NCI-H69 (cell line): ENCODE measurements around the gene KREMEN1.

Experiments
- DNase-seq: peaks from one replicate; lab custom pipeline; 2025; lab: John Stamatoyannopoulos, UW

Gene KREMEN1

DNA sequence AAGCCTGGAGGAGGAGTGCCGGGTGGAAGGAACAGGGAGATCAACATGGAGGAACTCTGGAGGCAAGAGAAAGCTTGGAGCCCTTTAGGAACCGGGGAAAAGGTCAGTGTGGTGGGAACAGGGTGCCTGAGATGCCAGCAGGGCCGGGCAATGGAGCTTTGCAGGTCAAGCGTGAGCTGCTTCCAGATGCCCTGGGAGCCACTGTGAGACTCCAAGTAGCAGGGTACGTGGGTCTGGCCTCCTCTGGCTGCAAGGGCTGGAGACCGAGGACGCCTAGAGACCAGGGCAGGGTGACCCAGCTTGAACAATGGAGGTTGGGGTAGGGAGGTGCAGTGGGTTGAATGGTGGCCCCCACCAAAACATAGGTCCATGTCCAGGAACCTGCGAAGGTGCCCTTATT is 117.2 kb downstream of the KREMEN1 start:
- no peak for DNase-seq

DNA sequence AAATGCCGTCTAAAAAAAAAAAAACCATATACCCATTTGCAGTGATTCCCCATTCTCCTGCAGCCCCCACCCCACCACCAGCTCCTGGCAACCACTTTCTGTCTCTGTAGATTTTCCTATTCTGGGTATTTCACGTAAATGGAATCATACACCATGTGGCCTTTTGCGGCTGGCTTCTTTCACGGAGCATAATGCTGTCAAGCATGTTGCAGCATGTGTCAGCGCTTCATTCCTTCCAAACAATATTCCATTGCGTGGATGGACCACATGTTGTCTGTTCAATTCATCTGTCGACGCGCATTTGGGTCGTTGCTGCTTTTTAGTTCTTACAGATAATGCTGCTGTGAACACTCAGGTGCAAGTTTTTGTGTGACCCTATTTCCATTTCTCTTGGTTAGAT is 118.1 kb downstream of the KREMEN1 start:
- DNase-seq, result no peak

DNA sequence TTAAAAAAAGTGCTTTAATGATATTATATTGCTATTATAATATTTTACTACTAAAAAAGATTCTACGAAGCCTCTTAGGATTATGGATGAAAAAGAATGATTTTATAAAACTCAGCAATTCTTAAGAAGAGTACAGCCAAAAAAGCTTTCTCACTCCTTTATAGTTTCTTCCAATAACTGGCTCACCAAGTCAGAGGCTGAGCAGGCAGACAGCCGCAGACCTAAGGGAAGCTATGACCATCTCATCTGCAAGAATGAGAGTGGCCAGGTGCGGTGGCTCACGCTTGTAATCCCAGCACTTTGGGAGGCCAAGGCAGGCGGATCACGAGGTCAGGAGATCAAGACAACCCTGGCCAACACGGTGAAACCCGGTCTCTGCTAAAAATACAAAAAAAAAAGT is 120.2 kb downstream of the KREMEN1 start:
- no peak for DNase-seq

DNA sequence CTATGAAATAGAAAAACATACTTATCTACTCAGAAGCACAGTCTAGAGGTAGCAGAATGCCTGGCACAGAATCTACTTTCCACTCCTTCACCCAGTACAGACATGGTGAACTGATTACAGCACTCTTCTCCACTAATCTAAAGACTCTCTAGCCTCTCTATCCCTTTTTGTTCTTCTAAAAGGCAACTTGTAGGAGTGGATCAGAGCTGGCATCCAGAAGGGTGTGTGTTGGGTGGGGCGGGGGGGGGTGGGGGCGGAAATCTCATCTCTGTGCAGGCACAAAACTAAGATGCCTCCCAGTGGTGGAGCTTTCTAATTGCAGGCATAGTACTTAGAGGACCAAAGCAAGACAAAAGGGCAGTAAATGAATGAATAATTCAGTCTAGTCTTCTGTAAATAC is 121.3 kb downstream of the KREMEN1 start:
- DNase-seq, result no peak

DNA sequence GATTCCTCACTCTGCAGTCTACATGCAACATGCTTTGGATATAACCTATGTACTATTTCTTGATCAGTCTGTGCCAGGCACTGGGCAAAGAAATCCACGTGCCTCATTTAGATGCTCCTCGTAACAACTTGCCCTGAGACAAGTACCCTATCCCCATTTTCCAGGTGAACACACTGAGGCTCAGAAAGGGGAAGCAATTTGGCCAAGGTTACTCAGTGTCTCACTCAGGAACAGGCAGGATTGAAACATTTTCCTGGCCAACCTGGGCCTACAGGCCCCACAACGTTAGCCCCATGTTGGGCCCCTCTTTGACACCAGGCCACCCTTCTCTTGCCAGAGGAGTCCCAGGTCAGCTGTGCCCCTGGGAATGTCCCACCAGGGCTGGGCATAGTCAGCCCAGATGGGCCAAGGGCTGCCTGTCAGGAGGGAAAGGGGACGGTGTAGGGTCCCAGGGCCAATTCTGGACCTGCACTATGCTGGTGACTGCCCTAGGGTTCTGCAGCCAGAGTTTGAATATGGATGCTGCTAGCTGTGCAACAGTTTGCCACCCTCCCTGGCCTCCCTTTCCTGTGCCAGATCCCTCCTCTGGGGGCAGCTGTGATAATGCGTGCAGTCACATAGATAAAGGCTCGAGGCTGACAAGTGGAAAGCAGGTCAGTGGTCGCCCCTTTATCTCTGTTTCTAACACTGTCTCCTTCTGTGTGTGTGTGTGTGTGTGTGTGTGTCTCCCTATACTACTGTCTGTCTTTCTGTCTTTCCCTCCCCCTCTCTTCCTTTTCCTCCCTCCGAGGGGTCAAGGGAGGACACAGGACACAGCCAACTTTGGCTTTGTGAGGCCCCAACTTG is 122.5 kb downstream of the KREMEN1 start:
- DNase-seq, result no peak

DNA sequence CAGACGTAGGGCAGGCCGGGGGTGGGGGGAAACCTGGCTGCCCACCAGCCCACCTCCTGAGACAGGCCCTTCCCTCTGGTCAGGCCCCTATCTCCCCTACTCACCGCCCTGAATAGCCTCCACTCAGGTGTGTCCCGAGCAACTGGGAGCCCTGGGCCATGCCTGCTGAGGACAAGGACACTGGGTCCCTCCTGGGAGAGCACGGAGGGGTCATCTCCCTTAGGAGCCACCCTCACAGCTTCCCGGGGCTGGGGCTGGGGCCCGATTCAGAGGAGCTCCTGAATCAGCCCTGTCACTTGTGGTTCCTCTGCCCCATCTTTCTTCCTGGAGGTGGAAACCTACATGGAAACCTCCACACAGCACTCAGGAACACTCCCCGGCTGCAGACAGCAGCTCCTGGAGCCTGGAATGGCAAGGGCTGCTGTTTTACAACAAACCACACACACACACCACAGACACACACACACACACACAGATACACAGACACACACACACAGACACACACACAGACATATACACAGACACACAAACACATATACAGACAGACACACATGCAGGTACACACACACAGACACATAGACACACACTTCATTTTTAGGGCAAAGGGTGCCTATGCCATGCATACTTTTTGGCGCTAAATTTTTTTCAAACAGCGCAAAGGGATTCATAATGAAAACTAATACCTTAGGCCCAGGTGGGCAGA is 123.3 kb downstream of the KREMEN1 start:
- no peak for DNase-seq

DNA sequence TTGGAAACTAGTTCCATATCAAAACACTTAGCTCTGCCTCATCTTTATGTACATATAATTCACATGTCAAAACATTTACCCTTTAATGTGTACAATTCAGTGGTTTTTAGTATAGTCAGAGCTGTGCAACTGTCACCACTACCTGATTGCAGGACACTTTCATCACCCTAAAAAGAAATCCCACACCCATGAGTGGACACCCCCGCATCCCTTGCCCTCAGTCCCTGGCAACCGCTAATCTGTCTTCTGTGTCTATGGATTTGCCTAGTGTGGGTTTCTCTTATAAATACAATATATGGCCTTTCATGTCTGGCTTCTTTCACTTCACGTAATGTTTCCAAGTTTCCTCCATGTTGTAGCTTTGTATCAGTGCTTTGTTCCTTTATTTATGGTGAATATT is 124.3 kb downstream of the KREMEN1 start:
- no peak for DNase-seq

DNA sequence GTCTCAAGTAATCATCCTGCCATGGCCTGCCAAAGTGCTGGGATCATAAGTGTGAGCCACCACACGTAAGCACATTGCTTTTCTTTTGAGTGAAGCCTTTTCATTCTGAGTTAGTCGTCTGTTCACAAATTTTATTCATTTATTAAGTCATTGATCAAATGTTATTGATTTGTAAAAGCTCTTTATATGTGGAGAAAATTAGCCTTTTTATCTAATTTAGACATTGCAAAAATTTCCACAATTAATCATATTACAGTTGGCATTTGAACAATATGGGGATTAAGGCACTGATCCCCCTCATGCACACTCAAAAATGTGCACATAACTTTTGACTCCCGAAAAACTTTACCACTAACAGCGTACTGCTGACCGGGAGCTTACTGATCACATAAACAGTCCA is 125.4 kb downstream of the KREMEN1 start:
- DNase-seq, result no peak

DNA sequence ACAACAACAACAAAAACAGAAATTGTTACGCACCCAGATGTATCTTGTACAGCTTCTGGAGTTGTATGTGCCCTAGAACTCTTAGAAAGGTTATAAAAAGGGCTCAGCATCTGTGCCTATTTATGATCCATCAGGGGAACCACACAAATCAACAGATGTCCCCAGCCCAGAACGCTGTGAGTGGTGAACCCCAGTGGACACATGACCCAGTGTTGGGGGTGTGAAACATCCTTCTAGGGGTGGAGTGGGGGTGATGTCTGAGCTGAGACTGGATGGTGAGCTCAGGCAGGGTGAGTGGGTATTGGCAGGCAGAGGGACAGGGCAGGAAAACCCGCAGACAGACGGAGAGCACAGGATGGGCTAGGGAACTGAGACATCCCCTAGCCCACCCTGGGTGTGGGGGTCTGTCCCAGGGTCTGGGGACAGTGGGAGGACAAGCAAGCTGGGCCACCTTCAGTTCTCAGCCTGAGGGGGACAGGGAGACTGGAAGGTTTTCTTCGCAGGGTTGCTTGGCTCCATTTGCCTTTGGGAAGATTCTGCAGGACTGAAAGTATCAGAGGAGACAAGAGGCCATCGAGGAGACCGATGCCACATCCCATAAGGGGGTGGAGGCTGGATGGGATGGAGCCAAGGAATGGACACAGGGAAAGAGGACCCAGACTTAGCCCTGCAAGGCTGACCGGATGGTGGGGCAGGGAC is 127.0 kb downstream of the KREMEN1 start:
- no peak for DNase-seq

DNA sequence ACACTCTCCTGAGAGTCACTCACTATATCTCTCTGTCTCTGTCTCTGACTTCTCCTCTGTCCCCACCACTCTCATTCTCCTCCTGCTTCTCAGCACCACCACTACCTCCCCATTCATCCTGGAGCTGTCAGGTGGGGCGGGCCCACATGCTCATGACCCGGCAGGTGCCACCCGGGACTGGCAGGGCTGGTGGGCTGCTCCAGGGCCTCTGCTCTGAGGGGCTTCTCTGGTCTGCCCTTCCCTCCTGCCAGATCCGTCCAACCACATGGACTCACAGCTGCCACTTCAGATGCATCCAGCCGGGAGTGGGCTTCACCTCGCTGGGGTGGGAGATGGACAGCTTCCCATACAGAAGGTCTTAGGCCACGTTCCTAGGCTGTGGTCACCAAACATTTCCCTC is 128.1 kb downstream of the KREMEN1 start:
- DNase-seq, result no peak

DNA sequence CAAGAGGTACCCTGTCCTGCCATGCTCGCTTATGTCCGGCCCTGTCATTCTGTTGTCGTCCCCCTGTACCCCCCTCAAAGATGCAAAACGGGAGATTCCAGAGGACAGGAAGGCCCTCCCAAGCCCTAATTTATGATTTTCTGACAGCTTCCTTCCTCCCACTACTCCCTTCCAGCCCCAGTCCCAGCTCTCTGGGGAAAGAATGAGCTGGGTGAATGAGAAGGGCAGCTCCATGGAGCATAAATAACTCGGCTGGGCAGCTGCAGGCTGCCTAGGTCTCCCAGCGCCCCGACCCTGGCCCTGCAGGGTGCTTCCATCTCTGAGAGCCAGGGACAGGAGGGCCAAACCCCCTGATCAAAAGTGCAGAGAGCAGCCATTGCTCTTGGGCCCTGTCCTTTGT is 128.9 kb downstream of the KREMEN1 start:
- peak; percentile 57 for DNase-seq

DNA sequence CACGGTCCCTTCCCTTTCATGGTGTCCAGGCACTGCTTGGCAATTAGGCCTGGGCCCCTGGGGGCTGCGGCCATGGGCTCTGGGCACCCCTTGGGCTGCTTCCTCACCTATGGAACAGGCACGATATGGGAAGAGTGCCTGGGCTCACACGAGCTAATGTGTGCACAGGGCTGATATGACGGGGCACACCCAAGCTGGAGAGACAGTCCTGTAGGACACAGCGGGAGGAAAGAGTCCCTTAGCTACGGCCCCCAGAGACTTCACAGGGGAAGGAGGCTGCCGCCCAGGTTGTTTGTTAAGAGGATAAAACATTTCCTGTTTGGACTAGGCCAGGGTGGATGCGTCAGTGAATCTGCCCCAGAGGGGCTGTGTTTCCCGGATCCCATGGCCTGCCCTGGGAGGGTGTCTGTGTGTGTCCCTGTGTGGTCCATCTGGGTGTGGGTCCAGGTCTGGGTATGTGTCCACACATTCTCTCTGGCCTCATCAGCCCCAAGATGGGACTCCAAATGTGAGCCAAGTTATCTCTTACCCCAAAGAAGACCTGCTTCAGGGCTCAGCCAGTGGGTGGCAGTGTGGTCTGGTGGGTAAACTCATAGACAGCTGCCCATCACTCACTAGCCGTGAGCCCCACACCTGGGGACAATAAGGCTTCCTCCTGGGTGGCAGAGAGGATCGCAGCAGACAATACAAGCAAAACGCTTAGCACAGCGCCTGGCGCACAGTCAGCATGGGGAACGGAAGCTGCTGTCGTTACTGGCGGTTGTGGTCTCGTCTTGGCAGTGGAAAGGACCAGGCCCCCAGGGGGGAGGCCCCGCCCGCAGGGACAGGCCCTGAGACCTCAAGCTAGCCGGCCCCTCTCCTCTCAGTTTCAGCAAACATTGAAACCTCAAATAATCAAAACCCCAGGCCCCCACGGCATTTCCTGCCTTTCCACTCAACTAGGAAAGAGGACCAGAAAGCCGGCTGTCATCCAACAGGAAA is 129.7 kb downstream of the KREMEN1 start:
- DNase-seq, result peak; percentile 88

DNA sequence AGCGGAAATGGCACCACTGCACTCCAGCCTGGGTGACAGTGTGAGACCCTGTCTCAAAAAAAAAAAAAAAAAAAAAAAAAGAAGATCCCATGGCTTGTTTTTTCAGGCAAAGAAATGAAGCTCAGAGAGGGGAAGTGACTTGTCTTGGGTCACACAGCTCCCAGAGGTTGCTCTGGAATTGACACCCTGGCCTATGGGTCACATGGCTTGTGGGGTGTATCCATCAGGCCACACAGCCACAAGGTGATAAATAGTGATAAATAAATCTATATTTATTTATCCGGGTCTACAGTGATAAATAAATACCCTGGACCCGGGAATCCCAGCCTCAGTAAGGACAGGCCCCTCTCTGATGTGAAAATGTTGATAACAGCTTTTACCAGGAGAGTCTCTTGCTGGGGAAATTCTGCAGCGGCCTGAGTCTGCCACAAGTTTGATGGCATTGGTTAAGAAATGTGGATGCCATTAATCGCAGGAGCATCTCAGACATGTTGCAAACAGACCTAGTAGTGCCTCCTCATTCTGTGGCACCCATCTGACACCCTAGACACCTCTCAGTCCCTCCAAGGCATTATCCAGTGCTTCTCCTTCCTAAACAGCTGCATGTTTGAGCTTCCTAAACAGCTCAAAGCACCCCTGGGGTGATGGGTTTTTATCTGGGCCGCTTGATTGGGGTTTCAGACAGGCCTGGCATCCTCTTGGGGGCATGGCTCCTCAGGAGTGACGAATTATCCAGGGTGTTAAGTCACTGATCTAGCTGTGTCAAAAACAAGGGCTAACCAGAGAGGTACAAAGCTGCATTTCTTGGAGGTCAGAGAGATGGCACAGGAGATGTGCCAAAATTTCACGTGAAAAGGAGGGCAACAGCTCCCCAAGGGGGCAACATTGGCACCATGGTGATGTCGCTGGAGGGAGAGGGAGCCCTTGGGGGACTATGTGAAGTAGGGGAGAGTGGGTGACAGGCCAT is 130.9 kb downstream of the KREMEN1 start:
- peak; percentile 55 for DNase-seq

DNA sequence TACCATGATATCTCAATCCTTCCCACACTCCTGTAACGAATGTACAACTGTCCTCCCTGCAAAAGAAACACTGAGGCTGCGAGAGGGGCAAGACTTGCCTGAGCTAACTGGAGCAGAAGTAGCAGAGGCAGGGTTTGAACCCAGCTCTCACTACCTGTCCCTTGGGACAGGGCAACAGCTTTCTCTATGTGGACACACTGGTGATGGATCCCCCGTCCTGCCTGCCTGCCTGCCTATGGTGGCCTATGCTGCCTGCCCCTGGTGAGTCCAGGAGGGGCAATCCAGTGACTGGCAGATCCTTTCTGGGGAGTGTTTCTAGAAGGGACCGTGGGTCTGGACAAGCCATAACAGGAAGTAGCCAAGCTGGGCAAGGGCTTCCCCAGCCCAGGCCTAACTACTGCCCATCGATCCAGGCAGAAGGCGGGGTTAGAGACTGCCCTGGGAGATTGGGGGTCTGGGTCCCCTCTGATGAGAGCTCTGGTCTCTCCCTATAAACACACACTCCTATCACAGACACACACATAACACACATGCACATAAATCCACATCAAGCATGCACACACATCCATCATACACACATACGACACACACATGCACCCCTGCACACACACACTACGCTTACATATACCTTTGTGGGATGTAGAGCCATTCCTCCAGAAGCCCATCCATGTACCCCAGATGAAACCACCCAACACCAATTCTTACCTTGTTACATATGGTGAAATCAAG is 131.8 kb downstream of the KREMEN1 start:
- peak; percentile 38 for DNase-seq

DNA sequence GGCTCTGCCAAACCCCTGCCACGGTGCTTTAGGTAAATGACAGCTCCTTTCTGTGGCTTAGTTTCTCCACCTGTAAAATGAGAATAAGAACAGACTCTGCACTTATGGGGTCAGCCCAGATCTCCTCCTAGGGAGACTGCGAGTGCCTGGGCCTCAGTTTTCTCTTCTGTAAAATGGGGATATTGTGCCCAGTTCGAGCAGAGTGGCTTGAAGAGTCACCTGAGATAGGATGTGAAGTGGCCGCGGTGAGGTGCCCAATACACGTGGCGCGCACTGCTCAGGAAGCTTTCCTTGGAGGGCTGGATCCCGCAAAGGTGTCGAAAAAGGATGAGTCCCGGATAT is 132.4 kb downstream of the KREMEN1 start:
- peak; percentile 50 for DNase-seq

DNA sequence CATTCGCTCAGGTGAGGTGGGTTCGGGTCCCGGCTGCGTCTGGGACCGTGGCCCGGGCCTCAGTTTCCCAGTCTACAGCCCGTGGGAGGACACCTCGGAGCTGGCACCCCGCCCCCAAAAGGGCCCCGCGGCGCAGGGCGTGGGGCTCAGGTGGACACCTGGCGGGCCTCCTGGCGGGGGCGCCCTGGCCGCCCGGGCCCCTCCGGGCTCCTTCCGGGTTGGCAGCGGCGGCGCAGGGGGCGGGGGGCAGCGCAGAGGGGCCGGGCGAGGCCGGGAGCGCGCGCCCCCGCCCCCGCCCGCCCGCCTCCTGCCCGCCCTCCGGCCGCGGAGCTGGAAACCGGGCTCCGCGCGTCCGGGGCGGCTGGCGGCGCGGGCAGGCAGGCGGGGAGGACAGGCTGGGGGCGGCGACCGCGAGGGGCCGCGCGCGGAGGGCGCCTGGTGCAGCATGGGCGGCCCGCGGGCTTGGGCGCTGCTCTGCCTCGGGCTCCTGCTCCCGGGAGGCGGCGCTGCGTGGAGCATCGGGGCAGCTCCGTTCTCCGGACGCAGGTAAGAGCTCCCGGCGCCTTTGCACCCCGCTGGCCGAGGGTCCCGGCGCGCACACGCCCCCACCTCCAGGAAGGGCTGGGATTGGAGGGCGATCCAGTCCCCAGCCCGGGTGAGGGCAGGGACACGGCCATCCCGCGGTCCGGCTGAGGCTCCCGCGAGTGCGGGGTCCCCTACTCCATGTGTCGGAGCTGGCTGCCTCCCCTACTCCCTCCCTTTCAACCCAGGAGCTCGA is 132.9 kb downstream of the KREMEN1 start, which contains the start of gene EMID1:
Gene EMID1 (plus strand): TSS at position 303 of the 778 bp plus-strand sequence. CDS start 143 bp downstream, at position 446.
- peak; percentile 78 for DNase-seq

DNA sequence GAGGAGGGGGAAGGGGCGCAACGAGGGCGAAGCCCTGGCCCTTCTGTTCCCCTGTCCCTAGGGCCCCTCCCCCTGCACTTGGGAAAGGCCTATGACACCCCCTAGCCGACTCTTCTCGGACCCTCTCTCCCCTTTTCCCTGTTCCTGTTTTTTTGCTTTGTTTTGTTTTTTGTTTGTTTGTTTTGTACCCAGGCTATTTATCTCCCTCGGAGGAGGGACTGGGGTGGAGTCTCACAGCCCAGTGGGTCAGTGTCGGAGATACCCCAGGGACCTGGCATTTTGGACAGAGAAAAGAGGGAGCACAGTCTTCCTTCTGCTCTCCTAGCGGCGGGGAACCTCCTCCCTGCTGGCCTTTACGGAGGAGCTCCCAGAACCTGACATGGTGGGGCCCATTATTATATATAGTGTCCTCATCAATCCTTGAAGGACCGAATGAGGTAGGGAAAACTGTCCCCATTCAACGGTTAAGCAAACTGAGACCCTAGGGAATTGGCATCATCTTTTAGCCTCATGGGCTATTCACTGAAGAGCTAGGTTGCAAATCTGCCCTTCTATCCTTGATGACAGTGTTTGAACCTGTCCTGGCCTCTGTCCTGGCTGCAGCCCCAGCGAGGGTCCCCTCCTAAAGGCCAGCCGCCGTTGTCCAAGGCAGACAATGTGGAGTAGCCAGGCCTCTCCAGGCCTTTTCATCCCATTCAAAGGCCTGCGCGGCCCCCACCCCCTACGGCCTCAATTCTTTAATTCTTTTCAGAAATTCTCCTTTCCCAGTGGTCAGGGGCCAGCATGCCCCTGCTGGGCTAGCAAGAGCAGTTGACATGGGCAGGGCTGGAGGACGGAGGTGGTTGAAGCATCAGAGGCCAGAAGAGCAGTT is 133.8 kb downstream of the KREMEN1 start:
- DNase-seq, result peak; percentile 61

DNA sequence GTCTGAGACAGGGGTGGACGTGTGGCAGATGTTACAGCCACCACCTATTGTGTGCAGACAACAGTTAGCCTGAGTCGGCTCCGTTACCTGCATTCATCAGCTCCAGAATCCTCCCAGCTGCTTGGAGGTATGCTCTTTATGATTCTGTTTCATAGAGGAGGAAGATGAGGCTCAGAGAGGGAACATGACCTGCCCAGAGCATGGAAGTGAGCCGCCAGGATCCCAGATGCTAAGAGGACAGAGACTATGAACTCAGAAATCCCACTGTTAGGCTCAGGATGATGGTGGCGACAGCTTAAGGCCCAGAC is 134.4 kb downstream of the KREMEN1 start:
- peak; percentile 78 for DNase-seq
